B cell (primary cell): ENCODE results near the gene MCM6.

Experiments used
- CTCF ChIP-seq: fragments of 200-600 bp; IDR thresholded peaks from one replicate; pipeline ENCODE4 v1.8.0; 2022; ENCODE audit warnings: antibody characterized with exemption, mild to moderate bottlenecking
- EZH2 ChIP-seq: IDR thresholded peaks from 2 replicates; pipeline ENCODE4 v1.6.1; 2012; ENCODE audit warnings: borderline replicate concordance, low read depth, mild to moderate bottlenecking, moderate library complexity, low read length; ENCODE audit not compliant: insufficient read depth, poor library complexity, severe bottlenecking

GRCh38 chr2:135812907-135813511 lies 63.2 kb downstream of the MCM6 start:
- no peak for TF ChIP-seq CTCF
- TF ChIP-seq EZH2 = no peak
